GM12878 (cell line): Measurements from ENCODE around the gene NUDT6. TPM values are rescaled to one million over a fixed set of nuclear protein-coding genes. Genes with fewer than 3 reads are reported as not detected.

ENCODE experiments used
- FOXK2 ChIP-seq: fragments of 450-650 bp; IDR thresholded peaks from 2 replicates; pipeline ENCODE4 v1.6.1; 2017; ENCODE audit warnings: mild to moderate bottlenecking, moderate library complexity
- KAT2A ChIP-seq: conservative IDR thresholded peaks from 2 replicates; pipeline ENCODE4 v1.6.1; 2011; ENCODE audit warnings: low read depth, low read length; ENCODE audit not compliant: control insufficient read depth
- MEF2B ChIP-seq: fragments of 450-650 bp; IDR thresholded peaks from 2 replicates; pipeline ENCODE4 v1.6.1; 2018; ENCODE audit warnings: mild to moderate bottlenecking, moderate library complexity; ENCODE audit not compliant: partially characterized antibody, poor library complexity, severe bottlenecking
- SMARCA5 ChIP-seq: fragments of 450-650 bp; IDR thresholded peaks from 2 replicates; pipeline ENCODE4 v1.6.1; 2017; ENCODE audit warnings: mild to moderate bottlenecking
- STAT1 ChIP-seq: fragments of 450-650 bp; conservative IDR thresholded peaks from 2 replicates; pipeline ENCODE4 v1.6.1; 2014; ENCODE audit warnings: antibody characterized with exemption, mild to moderate bottlenecking
- TCF3 ChIP-seq: IDR thresholded peaks from 2 replicates; pipeline ENCODE4 v1.6.1; 2012; ENCODE audit warnings: low read depth, mild to moderate bottlenecking, low read length, borderline replicate concordance; ENCODE audit not compliant: insufficient read depth
- polyA plus RNA-seq, 11 experiments: library from polyadenylated mRNA; depleted of rRNA in 4 of 11; unstranded in 6 of 11; stranded (reverse) in 5 of 11; fragments of >200 nt; fragmentation: Nextera tagmentation in 4 of 11; fragmentation: Illumina TruSeq in 1 of 11; extraction: Ambion mirVana in 4 of 11; extraction: Trizol in 1 of 11; gene quantifications; 1 replicate in 1 of 11; 2 replicates in 10 of 11; pipeline versions ENCODE4 v1.2.1 to v1.2.3, GENCODE V29; 2011 to 2016; ENCODE audit warnings: inconsistent platforms in 2 of 11, missing spikeins in 2 of 11, low read depth in 1 of 11
- total RNA-seq, 4 experiments: library from RNA; depleted of rRNA in 3 of 4; stranded (reverse); fragments of >200 nt in 3 of 4; fragmentation: Illumina TruSeq in 1 of 4; extraction: Trizol in 1 of 4; gene quantifications; 2 replicates each; pipeline versions ENCODE4 v1.2.1 to v1.2.3, GENCODE V29; 2013 to 2021
- TF ChIP-seq, protein P1 (sequence below): fragments of 450-650 bp; IDR thresholded peaks from 2 replicates; pipeline ENCODE4 v1.6.1; 2016; ENCODE audit warnings: mild to moderate bottlenecking
- TF ChIP-seq, protein P2 (sequence below): fragments of 450-650 bp; formaldehyde crosslinking; IDR thresholded peaks from 2 replicates; pipeline ENCODE4 v1.5.0; 2022; ENCODE audit warnings: mild to moderate bottlenecking, missing genetic modification characterization
- TF ChIP-seq, protein P3 (sequence below): IDR thresholded peaks from 2 replicates; pipeline ENCODE4 v1.6.1; 2011; ENCODE audit warnings: borderline replicate concordance, low read depth, mild to moderate bottlenecking, moderate library complexity, mixed read lengths, low read length; ENCODE audit not compliant: insufficient read depth; ENCODE audit errors: extremely low read length
- TF ChIP-seq, protein P4 (sequence below): fragments of 450-650 bp; IDR thresholded peaks from 2 replicates; pipeline ENCODE4 v1.6.1; 2016; ENCODE audit warnings: mild to moderate bottlenecking, moderate library complexity, borderline replicate concordance
- TF ChIP-seq, protein P5 (sequence below): IDR thresholded peaks from 2 replicates; pipeline ENCODE4 v1.6.1; 2012; ENCODE audit warnings: improper control_type of control experiment, low read depth, low read length; ENCODE audit not compliant: insufficient replicate concordance

NUDT6 gene
- total and polyA plus RNA-seq, 10 of the 15 experiments (the other 5 are each of a cell fraction or from before 2014, with no cell fraction given) = 3.9 to 12.4 (median 6.8) TPM

DNA sequence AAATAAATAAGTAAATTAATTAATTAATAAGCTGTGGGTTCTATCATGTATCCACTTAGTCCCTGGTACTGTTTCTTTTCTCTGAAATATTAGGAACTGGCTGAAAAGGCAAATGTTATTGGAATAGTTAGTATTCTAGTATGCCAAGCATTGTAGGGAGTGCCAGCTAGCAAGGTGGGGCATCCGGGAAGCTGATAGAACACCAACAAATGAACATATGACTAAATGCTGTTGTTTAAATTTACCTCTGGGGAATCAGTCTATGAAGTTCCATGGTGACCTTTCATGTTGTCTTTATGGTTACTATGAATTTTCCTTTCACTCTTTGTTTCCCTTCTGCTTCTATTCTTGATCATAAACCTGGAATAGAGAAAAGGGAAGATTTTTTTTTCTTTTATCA, 32.7 kb downstream of the NUDT6 start (continued):
- TF ChIP-seq, protein P1, sequence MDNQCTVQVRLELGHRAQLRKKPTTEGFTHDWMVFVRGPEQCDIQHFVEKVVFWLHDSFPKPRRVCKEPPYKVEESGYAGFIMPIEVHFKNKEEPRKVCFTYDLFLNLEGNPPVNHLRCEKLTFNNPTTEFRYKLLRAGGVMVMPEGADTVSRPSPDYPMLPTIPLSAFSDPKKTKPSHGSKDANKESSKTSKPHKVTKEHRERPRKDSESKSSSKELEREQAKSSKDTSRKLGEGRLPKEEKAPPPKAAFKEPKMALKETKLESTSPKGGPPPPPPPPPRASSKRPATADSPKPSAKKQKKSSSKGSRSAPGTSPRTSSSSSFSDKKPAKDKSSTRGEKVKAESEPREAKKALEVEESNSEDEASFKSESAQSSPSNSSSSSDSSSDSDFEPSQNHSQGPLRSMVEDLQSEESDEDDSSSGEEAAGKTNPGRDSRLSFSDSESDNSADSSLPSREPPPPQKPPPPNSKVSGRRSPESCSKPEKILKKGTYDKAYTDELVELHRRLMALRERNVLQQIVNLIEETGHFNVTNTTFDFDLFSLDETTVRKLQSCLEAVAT = no peak
- TF ChIP-seq, protein P2, sequence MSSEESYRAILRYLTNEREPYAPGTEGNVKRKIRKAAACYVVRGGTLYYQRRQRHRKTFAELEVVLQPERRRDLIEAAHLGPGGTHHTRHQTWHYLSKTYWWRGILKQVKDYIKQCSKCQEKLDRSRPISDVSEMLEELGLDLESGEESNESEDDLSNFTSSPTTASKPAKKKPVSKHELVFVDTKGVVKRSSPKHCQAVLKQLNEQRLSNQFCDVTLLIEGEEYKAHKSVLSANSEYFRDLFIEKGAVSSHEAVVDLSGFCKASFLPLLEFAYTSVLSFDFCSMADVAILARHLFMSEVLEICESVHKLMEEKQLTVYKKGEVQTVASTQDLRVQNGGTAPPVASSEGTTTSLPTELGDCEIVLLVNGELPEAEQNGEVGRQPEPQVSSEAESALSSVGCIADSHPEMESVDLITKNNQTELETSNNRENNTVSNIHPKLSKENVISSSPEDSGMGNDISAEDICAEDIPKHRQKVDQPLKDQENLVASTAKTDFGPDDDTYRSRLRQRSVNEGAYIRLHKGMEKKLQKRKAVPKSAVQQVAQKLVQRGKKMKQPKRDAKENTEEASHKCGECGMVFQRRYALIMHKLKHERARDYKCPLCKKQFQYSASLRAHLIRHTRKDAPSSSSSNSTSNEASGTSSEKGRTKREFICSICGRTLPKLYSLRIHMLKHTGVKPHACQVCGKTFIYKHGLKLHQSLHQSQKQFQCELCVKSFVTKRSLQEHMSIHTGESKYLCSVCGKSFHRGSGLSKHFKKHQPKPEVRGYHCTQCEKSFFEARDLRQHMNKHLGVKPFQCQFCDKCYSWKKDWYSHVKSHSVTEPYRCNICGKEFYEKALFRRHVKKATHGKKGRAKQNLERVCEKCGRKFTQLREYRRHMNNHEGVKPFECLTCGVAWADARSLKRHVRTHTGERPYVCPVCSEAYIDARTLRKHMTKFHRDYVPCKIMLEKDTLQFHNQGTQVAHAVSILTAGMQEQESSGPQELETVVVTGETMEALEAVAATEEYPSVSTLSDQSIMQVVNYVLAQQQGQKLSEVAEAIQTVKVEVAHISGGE = no peak
- TF ChIP-seq FOXK2 = no peak
- no peak for TF ChIP-seq SMARCA5
- TF ChIP-seq MEF2B = no peak
- TF ChIP-seq, protein P3, sequence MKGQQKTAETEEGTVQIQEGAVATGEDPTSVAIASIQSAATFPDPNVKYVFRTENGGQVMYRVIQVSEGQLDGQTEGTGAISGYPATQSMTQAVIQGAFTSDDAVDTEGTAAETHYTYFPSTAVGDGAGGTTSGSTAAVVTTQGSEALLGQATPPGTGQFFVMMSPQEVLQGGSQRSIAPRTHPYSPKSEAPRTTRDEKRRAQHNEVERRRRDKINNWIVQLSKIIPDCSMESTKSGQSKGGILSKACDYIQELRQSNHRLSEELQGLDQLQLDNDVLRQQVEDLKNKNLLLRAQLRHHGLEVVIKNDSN = no peak
- TF ChIP-seq KAT2A = no peak
- TF ChIP-seq, protein P4, sequence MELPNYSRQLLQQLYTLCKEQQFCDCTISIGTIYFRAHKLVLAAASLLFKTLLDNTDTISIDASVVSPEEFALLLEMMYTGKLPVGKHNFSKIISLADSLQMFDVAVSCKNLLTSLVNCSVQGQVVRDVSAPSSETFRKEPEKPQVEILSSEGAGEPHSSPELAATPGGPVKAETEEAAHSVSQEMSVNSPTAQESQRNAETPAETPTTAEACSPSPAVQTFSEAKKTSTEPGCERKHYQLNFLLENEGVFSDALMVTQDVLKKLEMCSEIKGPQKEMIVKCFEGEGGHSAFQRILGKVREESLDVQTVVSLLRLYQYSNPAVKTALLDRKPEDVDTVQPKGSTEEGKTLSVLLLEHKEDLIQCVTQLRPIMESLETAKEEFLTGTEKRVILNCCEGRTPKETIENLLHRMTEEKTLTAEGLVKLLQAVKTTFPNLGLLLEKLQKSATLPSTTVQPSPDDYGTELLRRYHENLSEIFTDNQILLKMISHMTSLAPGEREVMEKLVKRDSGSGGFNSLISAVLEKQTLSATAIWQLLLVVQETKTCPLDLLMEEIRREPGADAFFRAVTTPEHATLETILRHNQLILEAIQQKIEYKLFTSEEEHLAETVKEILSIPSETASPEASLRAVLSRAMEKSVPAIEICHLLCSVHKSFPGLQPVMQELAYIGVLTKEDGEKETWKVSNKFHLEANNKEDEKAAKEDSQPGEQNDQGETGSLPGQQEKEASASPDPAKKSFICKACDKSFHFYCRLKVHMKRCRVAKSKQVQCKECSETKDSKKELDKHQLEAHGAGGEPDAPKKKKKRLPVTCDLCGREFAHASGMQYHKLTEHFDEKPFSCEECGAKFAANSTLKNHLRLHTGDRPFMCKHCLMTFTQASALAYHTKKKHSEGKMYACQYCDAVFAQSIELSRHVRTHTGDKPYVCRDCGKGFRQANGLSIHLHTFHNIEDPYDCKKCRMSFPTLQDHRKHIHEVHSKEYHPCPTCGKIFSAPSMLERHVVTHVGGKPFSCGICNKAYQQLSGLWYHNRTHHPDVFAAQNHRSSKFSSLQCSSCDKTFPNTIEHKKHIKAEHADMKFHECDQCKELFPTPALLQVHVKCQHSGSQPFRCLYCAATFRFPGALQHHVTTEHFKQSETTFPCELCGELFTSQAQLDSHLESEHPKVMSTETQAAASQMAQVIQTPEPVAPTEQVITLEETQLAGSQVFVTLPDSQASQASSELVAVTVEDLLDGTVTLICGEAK = no peak
- no peak for TF ChIP-seq TCF3
- TF ChIP-seq, protein P5, sequence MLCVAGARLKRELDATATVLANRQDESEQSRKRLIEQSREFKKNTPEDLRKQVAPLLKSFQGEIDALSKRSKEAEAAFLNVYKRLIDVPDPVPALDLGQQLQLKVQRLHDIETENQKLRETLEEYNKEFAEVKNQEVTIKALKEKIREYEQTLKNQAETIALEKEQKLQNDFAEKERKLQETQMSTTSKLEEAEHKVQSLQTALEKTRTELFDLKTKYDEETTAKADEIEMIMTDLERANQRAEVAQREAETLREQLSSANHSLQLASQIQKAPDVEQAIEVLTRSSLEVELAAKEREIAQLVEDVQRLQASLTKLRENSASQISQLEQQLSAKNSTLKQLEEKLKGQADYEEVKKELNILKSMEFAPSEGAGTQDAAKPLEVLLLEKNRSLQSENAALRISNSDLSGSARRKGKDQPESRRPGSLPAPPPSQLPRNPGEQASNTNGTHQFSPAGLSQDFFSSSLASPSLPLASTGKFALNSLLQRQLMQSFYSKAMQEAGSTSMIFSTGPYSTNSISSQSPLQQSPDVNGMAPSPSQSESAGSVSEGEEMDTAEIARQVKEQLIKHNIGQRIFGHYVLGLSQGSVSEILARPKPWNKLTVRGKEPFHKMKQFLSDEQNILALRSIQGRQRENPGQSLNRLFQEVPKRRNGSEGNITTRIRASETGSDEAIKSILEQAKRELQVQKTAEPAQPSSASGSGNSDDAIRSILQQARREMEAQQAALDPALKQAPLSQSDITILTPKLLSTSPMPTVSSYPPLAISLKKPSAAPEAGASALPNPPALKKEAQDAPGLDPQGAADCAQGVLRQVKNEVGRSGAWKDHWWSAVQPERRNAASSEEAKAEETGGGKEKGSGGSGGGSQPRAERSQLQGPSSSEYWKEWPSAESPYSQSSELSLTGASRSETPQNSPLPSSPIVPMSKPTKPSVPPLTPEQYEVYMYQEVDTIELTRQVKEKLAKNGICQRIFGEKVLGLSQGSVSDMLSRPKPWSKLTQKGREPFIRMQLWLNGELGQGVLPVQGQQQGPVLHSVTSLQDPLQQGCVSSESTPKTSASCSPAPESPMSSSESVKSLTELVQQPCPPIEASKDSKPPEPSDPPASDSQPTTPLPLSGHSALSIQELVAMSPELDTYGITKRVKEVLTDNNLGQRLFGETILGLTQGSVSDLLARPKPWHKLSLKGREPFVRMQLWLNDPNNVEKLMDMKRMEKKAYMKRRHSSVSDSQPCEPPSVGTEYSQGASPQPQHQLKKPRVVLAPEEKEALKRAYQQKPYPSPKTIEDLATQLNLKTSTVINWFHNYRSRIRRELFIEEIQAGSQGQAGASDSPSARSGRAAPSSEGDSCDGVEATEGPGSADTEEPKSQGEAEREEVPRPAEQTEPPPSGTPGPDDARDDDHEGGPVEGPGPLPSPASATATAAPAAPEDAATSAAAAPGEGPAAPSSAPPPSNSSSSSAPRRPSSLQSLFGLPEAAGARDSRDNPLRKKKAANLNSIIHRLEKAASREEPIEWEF = no peak
- TF ChIP-seq STAT1 = no peak
